Activated T-cell treated with anti-CD3 and anti-CD28 coated beads, Interleukin-2, amount 50 U/mL, for 4 hours (primary cell): ENCODE measurements around the gene NAPB. TPM values are rescaled to one million over a fixed set of nuclear protein-coding genes. Genes with fewer than 3 reads are reported as not detected.

Experiments used
- ATAC-seq, 2 donors: fragments of 200-7000 bp; cut with Tn5 transposase; one replicate each; pipeline ENCODE4 v1.10.0; 2021
- DNase-seq: peaks from one replicate; pipeline ENCODE4 v3.0.0-alpha.2; 2020
- H3K27me3 Mint-ChIP-seq: one replicate; pipeline ENCODE4 v1.8.0; 2021; ENCODE audit warnings: low read depth, mixed read lengths
- H3K36me3 Mint-ChIP-seq: one replicate; pipeline ENCODE4 v1.8.0; 2022; ENCODE audit warnings: mixed read lengths; ENCODE audit not compliant: insufficient read depth
- H3K4me1 Mint-ChIP-seq: one replicate; pipeline ENCODE4 v1.8.0; 2021; ENCODE audit warnings: low read depth, mixed read lengths
- H3K4me3 Mint-ChIP-seq: one replicate; pipeline ENCODE4 v1.8.0; 2021; ENCODE audit warnings: mild to moderate bottlenecking, moderate library complexity, mixed read lengths
- H3K9me3 Mint-ChIP-seq: one replicate; pipeline ENCODE4 v1.8.0; 2021; ENCODE audit warnings: mixed read lengths
- total RNA-seq, 3 donors: library from RNA; stranded (reverse); gene quantifications; one replicate each; pipeline ENCODE4 v1.2.1, GENCODE V29; 2021

The NAPB gene
- total RNA-seq, 3 donors from 2014 or later = 2.5 to 5.2 (median 3.5) TPM

DNA sequence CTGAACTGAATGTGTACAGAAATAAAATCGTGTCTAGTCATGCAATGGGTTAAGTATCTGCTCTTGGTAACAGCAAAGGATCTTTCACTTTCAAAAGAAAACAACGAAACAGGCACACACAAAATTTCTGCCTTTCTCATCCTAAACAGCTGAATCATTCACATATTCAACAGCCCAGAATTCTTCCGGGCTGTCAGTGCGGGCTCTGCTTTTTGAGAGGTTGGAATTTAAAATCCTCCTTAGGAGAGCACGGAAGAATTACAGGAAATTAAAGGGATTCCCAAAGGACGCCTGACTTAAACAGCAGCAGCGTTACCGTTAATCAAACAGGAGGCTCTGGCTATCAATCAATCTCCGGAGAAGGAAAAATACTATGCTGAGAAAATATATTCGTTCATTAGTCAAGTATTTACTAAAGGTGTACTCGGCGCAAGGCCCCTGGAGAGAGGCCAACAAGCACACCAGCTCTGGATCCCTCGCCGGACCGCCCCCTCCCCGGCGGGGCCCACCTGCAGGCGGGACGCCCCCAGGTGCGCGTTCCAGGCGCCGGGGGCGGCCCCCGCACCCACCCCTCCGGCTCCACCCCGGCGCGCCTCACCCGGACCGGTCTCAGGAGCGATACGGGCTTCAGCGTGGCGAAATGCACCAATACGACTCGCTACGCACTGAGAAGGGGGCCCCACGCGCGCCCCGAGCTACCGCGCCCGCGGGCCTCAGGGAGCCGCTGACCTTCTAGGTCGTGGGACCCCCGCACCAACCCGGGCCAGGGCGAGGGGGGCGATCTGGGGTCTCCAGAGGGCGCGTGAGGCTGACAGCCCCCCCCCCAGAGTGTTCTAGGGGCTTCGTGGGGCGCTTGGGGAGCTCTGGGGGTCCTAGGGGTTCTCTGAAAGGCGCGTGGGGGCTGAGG is 1.0 kb downstream of the NAPB start:
- H3K27me3 Mint-ChIP-seq = peaks cover 7% of the 10 kb centered on the region
- H3K36me3 Mint-ChIP-seq = no peaks in the 10 kb centered on the region
- ATAC-seq (peak; percentile 37 to 53), DNase-seq (peak; percentile 49)
- no peaks in the 10 kb centered on the region for H3K9me3 Mint-ChIP-seq
- H3K4me1 Mint-ChIP-seq = peaks cover 47% of the 10 kb centered on the region
- peak overlapping the region; percentile 93 for H3K4me3 Mint-ChIP-seq

DNA sequence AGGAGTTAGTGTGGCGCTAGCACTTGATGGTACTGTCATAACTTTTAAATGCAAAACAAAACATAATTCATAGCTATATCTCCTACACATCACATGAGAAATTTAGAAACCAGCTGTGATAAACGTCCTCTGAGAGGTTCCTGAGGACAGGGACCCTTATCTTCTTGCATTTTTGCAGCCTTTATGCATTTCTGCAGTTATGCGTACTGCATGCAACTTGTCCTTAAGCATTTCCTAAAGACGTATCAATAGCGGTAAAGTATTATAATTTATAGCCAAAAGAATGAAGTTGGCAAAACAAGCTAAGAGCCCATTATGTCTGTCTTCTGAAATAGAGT is 1.7 kb downstream of the NAPB start:
- peaks cover 4% of the 10 kb centered on the region for H3K27me3 Mint-ChIP-seq
- H3K9me3 Mint-ChIP-seq = no peaks in the 10 kb centered on the region
- DNase-seq (no peak), ATAC-seq (no peak)
- peak overlapping the region; percentile 93 for H3K4me3 Mint-ChIP-seq
- H3K4me1 Mint-ChIP-seq = peaks cover 44% of the 10 kb centered on the region
- H3K36me3 Mint-ChIP-seq = peaks cover 2% of the 10 kb centered on the region

DNA sequence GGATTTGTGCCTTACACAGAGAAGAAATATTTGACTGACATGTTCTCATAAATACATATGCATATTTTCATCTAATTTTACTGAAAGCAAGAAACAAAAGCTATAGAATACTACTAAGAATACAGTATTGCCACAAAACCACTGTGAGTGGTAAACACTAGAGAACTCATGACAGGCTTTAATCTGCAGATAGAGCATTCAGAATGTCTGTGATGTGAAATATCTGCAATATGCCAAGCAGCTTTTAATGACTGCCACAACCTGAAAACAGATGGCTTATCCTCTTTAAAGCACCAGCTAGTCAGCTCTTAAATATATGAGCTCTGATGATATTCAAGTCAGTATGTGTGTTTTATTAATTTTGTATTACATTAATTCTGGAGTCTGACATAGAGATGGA is 3.4 kb downstream of the NAPB start:
- H3K36me3 Mint-ChIP-seq = peaks cover 4% of the 10 kb centered on the region
- H3K9me3 Mint-ChIP-seq = no peaks in the 10 kb centered on the region
- no peak for ATAC-seq
- peaks cover 49% of the 10 kb centered on the region for H3K4me1 Mint-ChIP-seq
- DNase-seq = no peak
- H3K27me3 Mint-ChIP-seq = no peaks in the 10 kb centered on the region
- no peak overlapping the region for H3K4me3 Mint-ChIP-seq

DNA sequence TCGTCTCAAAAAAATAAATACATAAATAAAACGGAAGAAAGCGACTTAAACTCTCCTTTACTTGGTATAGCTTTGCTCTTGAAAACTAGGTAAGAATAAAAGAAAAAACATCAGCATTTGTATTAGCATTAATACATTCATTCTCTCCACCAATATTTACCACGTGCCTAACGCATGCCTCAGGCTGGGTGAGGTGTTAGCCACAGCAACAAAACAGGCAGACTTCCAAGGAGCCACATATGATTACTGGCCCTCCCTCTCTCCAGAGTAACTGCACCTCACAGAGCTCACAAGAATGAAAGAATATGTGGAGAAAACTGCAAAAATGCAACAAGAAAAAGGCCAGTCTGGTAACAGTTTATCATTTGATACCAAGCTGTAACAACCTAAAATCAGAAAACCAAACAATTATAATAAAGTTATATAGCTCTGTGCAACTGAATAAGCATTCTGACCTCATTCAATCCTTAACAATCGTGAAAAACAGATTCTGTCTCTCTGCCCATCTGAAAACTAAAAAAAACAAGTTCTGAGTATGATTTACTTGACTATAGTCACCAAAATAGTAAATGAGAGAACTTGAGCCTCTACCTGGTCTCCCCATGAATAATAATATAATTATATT is 5.2 kb downstream of the NAPB start:
- H3K27me3 Mint-ChIP-seq = no peaks in the 10 kb centered on the region

DNA sequence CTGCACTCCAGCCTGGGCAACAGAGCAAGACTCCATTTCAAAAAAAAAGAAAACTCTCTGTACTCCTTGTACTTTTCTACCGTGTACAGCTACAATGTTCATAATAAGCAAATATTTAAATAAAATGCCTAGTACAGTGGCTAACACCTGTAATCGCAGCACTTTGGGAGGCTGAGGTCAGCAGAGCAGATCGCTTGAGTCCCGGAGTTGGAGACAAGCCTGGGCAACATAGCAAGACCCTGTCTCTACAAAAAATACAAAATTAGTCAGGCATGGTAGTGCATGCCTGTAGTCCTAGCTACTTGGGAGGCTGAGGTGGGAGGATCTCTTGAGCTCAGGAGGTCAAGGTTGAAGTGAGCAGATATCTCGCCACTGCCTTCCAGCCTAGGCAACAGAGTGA is 5.7 kb downstream of the NAPB start:
- H3K36me3 Mint-ChIP-seq = peaks cover 10% of the 10 kb centered on the region
- H3K9me3 Mint-ChIP-seq = no peaks in the 10 kb centered on the region
- peaks cover 51% of the 10 kb centered on the region for H3K4me1 Mint-ChIP-seq
- no peak for DNase-seq
- H3K4me3 Mint-ChIP-seq = no peak overlapping the region
- ATAC-seq = no peak
- no peaks in the 10 kb centered on the region for H3K27me3 Mint-ChIP-seq

More for the DNA sequence above, 5.2 kb downstream of the NAPB start:
- Mint-ChIP-seq H3K36me3 (peaks cover 10% of the 10 kb centered on the region), H3K4me1 (peaks cover 48% of the 10 kb centered on the region), H3K4me3 (no peak overlapping the region), H3K9me3 (no peaks in the 10 kb centered on the region)
- ATAC-seq = no peak
- DNase-seq = no peak

DNA sequence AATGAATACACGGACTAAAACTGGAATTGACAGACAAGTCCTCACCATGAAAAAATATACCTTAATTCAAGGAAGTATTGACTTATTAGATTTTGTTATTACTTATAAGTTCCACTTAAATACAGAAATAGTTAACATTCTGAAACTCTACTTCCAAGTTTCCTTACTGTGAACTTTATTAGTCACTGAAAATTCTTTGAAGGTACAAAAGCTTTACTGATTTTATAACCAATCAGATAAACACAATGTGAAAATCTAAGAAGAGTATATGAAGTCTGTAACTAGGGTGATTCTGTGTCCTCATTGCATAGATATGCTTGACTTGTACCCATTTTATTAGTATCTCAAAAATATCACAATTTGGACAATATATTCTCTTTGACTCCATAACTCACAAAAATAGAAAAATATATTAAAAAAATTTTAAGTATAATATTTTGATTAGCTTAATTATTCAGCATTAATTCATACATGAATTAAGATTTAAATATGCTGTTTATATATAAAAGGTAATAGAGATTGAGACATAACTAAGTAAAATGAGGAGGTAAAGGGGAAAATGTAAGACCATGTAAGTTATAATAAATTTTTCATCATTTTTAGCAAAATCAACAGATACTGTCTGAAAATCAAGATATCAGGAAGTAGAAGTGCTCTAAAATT is 6.6 kb downstream of the NAPB start:
- peaks cover 52% of the 10 kb centered on the region for H3K4me1 Mint-ChIP-seq
- no peak overlapping the region for H3K4me3 Mint-ChIP-seq
- DNase-seq (no peak), ATAC-seq (no peak)
- no peaks in the 10 kb centered on the region for H3K27me3 Mint-ChIP-seq
- no peaks in the 10 kb centered on the region for H3K9me3 Mint-ChIP-seq
- H3K36me3 Mint-ChIP-seq = peaks cover 10% of the 10 kb centered on the region

DNA sequence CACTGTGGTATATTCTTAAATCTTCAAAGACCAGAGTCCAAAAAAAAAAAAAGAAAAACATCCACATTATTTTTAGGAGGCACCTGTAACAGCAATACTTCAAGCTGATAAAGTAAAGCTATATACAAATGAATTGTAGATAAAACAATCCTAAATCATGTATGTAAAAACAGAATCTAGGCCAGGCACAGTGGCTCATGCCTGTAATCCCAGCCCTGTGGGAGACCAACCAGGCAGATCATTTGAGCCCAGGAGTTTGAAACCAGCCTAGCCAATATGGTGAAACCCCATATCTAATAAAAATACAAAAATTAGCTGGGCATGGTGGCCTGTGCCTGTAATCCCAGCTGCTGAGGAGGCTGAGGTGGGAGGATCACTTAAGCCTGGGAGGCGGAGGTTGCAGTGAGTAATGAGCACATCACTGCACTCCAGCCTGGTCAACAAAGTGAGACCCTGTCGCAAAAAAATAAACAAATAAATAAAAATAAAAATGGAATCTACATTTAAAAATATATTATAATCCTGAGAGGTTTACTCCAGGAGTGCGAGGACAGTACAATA is 7.3 kb downstream of the NAPB start:
- H3K9me3 Mint-ChIP-seq = no peaks in the 10 kb centered on the region
- H3K4me1 Mint-ChIP-seq = peaks cover 45% of the 10 kb centered on the region
- peaks cover 10% of the 10 kb centered on the region for H3K36me3 Mint-ChIP-seq
- ATAC-seq (no peak), DNase-seq (no peak)
- H3K4me3 Mint-ChIP-seq = no peak overlapping the region
- H3K27me3 Mint-ChIP-seq = no peaks in the 10 kb centered on the region

DNA sequence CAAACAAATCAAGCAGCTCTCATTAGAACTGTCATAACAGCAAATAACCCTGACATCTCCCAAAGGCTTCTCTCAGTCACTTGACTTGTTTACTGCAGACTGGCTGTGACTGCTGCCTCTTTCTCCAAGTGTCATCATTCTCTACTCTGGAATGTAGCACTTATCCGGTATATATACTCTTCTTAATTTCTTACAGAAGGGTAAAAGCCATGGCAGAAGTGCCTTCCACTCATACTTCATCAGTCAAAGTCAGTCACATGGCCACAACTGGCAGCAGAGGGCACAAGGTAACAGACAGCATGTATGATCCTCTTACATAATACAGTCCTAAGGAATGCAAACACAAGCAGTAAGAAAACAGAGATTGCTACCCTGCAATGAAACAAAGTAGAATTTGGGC is 9.3 kb downstream of the NAPB start:
- Mint-ChIP-seq H3K4me1 (peaks cover 49% of the 10 kb centered on the region), H3K36me3 (peaks cover 12% of the 10 kb centered on the region), H3K27me3 (no peaks in the 10 kb centered on the region), H3K4me3 (no peak overlapping the region), H3K9me3 (no peaks in the 10 kb centered on the region)
- DNase-seq = no peak
- no peak for ATAC-seq

DNA sequence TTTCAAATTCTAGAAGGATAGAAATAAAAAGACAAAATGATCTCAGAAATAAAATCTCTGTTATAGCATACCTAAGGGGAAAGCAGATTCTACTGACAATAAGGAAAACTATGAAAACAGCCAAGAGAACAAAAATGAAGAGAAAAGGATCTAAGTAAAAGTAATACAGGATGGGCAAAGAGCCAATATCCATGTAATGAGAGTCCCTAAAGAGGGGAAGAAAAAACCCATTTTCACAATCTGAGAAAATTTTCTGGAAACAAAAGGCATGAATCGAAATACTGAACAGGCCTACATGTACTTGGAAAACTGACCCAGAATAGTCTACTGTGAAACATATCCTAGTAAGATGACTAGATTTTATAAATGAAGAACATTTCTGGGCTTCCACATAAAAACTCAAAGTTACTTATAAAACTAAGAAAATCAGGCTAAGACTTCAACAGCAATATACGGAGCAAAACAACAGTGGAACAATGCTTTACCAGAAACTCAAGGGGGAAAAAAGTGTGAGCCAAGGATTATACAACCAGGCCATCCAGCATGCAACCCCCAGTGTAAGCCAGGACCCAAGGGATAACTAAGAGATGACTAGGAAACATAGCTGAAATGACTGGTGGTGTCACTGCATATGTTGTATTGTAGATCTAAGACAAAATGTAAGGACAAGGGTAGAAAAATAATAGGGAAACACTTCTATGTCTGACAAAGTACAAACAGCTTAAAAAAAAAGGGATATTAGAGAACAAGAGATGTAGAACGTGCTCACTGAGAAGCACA is 10.2 kb downstream of the NAPB start:
- peaks cover 12% of the 10 kb centered on the region for H3K36me3 Mint-ChIP-seq
- H3K27me3 Mint-ChIP-seq = no peaks in the 10 kb centered on the region
- no peak overlapping the region for H3K4me3 Mint-ChIP-seq
- no peak for ATAC-seq
- no peaks in the 10 kb centered on the region for H3K9me3 Mint-ChIP-seq
- peaks cover 47% of the 10 kb centered on the region for H3K4me1 Mint-ChIP-seq
- no peak for DNase-seq

DNA sequence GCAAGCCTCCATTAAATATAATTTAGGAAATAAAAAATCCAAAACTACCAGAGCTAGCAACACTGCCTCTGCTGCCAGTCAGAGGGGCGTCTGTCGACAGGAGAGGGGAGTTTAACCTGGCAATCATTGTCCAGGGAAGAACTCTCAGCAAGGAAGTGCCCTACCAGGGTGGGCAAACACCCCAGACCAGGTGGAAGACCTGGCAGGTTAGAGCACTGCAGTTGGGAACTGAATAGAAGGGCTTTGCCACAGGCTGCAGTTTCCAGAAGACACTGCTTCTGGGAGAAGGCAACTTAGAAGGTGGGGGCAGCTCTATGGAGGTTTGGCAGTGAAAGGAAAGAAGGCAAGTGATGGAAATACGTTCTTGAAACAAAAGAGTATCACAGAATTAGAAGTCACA is 11.5 kb downstream of the NAPB start:
- no peaks in the 10 kb centered on the region for H3K9me3 Mint-ChIP-seq
- peaks cover 10% of the 10 kb centered on the region for H3K36me3 Mint-ChIP-seq
- ATAC-seq (no peak), DNase-seq (no peak)
- H3K27me3 Mint-ChIP-seq = no peaks in the 10 kb centered on the region
- H3K4me3 Mint-ChIP-seq = no peak overlapping the region
- peaks cover 45% of the 10 kb centered on the region for H3K4me1 Mint-ChIP-seq

DNA sequence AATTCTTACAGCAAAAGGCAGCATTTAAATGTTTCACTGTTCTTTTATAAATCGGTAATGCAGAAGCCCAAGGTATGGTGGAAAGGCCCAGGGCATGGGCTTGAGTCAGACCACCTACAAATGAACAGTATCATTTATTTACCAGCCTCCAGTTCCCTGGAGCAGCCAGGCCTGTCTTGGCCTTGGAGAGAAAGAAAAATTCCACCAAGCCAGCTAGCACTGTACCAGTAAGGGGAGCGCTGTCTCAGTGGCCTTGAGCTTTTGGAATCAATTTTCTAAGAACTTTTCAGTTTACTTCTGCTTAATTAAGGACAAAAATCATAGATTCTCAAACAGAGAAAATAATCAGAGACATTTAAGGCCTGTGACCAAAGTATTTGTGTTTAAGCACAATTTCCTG is 12.3 kb downstream of the NAPB start:
- H3K27me3 Mint-ChIP-seq = no peaks in the 10 kb centered on the region
- no peak for ATAC-seq
- peaks cover 47% of the 10 kb centered on the region for H3K4me1 Mint-ChIP-seq
- no peaks in the 10 kb centered on the region for H3K9me3 Mint-ChIP-seq
- DNase-seq = no peak
- H3K4me3 Mint-ChIP-seq = no peak overlapping the region
- H3K36me3 Mint-ChIP-seq = peaks cover 11% of the 10 kb centered on the region

DNA sequence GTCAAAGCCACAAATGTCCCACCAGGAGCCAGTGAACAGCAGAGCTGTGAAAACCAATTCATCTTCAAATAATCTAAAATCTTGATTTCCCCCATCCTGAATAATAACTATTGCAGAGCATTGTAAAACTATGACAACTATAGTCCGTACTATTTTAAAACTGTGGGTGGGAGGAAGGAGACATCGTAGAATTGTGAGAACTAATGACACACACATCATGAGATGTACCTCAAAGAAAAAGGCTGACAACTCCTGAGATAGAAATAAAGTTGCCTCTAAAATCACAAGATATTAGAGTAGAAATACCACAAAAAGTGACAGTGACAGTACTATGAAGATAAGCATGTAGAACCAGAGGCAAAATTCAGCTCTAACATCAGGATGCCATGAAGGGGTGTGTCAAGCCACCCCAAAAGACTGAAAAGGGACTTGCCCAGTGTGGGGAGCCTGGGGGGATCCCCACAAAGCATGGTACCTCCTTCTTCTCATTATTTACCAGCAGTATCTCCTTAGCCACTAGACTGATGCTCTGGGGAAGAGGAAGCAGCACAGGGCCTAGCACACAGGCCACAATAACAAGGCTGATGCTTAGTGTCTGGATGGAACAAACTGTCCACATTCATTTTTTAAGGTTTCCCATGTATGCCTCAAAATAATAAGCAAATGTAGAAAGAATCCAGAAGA is 13.4 kb downstream of the NAPB start:
- no peak for DNase-seq
- Mint-ChIP-seq H3K4me1 (peaks cover 41% of the 10 kb centered on the region), H3K4me3 (no peak overlapping the region), H3K27me3 (no peaks in the 10 kb centered on the region), H3K9me3 (no peaks in the 10 kb centered on the region), H3K36me3 (peaks cover 10% of the 10 kb centered on the region)
- ATAC-seq = peak; percentile 77 to 83

DNA sequence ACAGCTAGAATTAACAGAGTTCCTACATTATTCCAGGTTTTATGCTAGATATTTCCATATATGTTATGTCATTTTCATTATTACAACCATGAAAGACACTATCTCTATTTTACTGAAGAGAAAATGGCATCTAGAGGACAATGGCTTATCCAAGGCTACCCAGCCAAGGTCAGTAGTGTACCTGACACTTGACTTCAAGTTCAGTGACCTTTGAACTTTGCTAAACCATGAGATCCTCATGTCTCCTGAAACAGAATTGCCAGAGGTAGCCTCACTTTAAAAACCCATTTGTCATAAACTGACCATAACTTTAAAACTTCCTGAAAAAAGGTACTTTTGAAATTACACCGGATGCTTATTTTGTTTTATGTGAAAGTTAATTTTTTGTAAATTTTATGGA is 14.4 kb downstream of the NAPB start:
- H3K4me3 Mint-ChIP-seq = no peak overlapping the region
- DNase-seq (no peak), ATAC-seq (no peak)
- peaks cover 13% of the 10 kb centered on the region for H3K36me3 Mint-ChIP-seq
- H3K4me1 Mint-ChIP-seq = peaks cover 36% of the 10 kb centered on the region
- H3K9me3 Mint-ChIP-seq = no peaks in the 10 kb centered on the region
- no peaks in the 10 kb centered on the region for H3K27me3 Mint-ChIP-seq
